OCI-LY3 (cell line): ENCODE measurements around the gene ZSCAN1.

ENCODE experiments used
- EZH2phosphoT487 ChIP-seq: fragments of 200-600 bp; shearing (Covaris generic); IDR thresholded peaks from 2 replicates; pipeline ENCODE4 v1.6.1; 2018; ENCODE audit warnings: antibody characterized with exemption, mixed run types, low read depth
- TF ChIP-seq, protein P1 (sequence below): fragments of 200-600, 300-600 bp; sonication (generic); IDR thresholded peaks from 2 replicates; pipeline ENCODE4 v1.5.1; 2014; ENCODE audit warnings: antibody characterized with exemption, low read length, low read depth

DNA sequence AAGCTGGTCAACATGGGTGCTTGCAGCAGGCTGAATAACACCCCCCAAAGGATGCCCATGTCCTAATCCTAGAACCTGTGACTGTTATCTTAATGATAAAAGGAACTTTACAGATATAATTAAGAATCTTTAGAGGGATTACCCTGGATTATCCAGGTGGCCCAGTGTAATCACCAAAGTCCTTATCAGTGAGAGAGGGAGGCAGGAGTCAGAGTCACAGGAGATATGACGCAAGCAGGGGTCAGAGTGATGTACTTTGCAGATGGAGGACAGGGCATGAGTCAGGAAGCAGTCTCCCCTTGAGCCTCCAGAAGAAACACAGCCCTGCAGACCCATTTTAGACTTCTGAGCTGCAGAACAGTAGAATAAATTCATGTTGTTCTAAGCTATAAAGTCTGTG is 41.0 kb upstream of the ZSCAN1 start:
- TF ChIP-seq, protein P1, sequence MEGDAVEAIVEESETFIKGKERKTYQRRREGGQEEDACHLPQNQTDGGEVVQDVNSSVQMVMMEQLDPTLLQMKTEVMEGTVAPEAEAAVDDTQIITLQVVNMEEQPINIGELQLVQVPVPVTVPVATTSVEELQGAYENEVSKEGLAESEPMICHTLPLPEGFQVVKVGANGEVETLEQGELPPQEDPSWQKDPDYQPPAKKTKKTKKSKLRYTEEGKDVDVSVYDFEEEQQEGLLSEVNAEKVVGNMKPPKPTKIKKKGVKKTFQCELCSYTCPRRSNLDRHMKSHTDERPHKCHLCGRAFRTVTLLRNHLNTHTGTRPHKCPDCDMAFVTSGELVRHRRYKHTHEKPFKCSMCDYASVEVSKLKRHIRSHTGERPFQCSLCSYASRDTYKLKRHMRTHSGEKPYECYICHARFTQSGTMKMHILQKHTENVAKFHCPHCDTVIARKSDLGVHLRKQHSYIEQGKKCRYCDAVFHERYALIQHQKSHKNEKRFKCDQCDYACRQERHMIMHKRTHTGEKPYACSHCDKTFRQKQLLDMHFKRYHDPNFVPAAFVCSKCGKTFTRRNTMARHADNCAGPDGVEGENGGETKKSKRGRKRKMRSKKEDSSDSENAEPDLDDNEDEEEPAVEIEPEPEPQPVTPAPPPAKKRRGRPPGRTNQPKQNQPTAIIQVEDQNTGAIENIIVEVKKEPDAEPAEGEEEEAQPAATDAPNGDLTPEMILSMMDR = no peak
- TF ChIP-seq EZH2phosphoT487 = no peak
